Stimulated activated CD8-positive, alpha-beta memory T cell treated with anti-CD3 and anti-CD28 coated beads, Interleukin-2, amount 100 ng/mL, for 1 hour (primary cell): ENCODE data around the gene TSC22D1.

Experiments used
- DNase-seq, 2 donors: peaks; one replicate each; pipeline ENCODE4 v3.0.0-alpha.2; 2020; ENCODE audit warnings: low read depth in 2 of 2

TSC22D1 gene

GRCh38 chr13:44382635-44383145, 193.4 kb downstream of the TSC22D1 start:
- DNase-seq, result no peak
